ENCODE measurements around the gene PPP2CA.
"Not testable (repeated sequence)": the region's sequence is repeated elsewhere in the genome, so short reads cannot be mapped to it uniquely, and the experiment has no call there.

Gene PPP2CA

DNA sequence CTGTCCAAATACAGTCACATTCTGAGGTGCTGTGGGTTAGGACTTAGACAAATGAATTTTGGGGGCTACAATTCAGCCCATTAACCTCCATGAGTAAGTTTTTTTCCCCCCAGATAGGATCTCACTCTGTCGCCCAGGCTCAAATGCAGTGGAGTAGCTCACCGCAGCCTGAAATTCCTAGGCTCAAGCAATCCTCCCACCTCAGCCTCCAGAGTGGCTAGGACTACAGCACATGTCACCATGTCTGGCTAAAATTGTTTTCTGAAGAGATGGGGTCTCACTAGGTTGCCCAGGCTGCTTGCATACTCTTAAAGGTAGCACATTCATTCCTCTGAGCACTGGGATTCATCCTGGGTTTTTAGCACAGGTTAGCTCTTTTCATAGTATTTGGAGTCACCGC is 22.2 kb downstream of the PPP2CA start:
- DNase-seq (ENCODE audit: low read depth in 2 of 3, low spot score in 1 of 3) = no peak

DNA sequence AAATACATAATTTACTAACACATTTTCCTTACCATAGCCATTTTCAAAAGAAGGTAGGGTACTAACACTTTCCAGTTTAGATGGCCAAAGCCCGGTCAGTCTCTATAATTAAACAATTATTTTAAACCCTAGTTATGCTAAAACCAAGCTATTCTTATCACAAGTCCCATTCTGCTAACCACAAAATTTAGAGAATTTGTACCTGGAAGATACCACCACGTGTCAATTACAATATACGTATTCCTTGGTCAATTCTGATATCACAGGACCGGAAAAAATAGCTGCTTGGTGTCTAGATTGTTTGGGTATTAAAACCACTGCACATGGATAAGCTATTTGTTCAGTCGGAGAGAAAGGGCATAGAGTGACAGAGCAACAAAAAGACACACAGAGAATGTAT is 30.2 kb downstream of the PPP2CA start:
- no peak for DNase-seq (ENCODE audit: low read depth in 2 of 3, low spot score in 1 of 3)

DNA sequence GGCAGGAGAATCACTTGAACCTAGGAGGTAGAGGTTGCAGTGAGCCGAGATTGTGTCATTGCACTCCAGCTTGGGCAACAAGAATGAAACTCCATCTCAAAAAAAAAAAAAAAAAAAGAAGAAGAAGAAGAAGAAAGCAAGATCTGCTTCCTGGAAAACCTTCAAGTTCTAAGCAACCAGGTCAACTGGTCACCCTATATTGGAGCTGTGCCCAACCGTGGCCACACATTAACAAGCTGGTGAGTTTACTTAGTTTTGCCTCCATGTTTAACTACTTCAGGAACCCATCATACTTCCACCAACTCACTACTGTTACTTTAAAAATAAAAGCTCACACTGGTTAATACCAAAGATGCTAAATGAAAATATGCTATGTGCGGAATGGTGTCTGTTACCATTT is 36.8 kb downstream of the PPP2CA start:
- no peak for DNase-seq (ENCODE audit: low read depth in 2 of 3, low spot score in 1 of 3)

DNA sequence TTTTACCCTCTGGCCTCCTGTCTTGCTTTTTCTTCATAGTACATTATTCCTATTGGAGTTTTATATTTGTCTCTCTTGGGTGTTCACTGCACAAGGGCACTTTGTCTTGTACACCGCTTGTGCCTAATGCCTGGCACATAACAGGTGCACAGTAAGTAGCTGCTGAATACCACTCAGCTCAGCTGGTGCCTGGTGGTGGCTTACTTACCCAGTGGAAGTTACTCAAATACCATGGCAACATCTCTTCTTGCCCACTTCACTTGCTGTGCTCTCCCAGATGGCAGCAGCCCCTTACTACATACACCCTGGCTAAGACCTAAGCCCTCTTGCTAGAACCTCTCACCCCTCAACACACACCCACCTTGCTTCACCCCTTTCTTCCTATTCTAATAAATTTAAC is 37.8 kb downstream of the PPP2CA start:
- no peak for DNase-seq (ENCODE audit: low read depth in 2 of 3, low spot score in 1 of 3)

DNA sequence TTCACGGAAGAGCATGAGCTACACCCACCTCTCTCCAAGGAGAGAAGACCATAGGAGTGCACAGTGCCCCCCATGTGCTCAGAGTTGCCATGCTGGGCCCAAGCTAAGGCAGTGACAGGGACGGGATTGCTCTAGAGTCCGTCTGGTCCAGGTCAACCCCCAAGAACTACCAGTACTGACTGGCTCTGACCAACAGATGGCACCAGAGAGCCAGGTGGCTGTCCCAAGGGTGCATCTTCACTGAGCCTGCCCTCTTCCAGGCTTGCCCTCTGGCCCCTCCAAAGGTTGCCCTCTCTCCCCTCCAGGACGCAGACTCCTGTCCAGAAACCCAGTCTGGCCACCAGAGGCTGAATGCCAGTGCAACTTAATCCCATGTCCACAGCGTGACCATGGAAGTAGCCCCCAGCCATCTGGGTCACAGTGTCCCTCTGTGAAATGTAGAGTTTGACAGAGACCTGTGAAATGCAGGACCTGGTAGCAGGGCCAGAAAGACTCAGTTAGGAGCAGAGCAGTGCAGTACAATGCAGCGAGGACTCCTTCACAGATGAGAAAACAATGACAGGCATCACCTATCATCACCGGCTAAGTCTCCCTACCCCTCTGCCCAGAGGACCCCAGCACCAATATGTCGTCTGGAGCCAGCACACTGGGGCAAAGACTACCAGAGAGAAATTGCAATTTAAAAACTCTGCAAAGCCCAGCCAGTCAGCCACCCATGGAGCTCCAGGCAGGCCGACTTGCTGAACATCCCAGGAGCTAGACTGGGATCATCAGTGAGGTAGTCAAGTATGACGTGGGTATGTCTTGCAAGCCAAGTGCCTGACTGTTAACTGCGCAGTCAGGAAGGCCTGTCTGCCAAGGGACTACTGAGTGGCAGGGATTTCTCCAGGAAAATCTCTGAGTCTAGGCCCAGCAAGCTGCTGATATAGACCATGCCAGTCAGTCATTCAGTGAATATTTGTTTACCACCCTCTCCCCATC is 41.4 kb downstream of the PPP2CA start:
- DNase-seq (ENCODE audit: low read depth in 2 of 3, low spot score in 1 of 3) = peak; percentile 67 to 79 (median 69)

DNA sequence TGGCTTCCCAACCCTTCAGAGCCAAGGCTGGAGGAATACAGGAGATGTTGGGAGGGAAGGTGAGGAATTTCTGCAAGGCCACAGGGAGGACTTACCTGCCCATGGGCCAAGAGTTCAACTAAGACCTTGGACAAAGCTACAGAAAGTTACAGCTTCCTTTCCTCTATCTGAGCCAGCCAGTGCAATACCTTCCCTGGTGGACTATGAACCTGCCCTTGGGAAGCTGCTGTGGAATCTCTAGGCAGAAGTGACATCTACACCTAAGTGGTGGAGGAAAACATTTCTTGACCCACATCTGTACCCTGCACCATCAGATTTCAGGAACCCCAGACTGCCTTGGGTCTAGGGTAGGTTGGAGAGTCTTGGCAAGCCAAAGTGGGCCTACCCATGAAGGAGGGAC is 42.4 kb downstream of the PPP2CA start:
- no peak for DNase-seq (ENCODE audit: low read depth in 2 of 3, low spot score in 1 of 3)

DNA sequence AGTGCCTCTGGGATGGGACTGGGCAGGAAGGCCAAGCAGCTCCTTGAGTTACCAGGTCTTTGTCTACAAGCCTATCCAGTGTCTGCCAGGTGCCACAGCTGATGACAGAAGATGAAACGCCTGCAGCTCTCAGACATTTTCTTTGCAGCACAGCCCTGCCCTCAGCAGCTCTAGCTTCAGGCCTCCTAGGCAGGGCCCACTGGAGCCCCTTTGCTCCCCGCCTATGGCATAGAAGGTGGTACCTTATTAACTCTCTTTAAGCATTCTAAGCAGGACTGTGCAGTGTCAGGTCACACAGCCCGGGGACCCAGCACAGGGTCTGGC is 47.8 kb downstream of the PPP2CA start:
- no peak for DNase-seq (ENCODE audit: low read depth in 2 of 3, low spot score in 1 of 3)

DNA sequence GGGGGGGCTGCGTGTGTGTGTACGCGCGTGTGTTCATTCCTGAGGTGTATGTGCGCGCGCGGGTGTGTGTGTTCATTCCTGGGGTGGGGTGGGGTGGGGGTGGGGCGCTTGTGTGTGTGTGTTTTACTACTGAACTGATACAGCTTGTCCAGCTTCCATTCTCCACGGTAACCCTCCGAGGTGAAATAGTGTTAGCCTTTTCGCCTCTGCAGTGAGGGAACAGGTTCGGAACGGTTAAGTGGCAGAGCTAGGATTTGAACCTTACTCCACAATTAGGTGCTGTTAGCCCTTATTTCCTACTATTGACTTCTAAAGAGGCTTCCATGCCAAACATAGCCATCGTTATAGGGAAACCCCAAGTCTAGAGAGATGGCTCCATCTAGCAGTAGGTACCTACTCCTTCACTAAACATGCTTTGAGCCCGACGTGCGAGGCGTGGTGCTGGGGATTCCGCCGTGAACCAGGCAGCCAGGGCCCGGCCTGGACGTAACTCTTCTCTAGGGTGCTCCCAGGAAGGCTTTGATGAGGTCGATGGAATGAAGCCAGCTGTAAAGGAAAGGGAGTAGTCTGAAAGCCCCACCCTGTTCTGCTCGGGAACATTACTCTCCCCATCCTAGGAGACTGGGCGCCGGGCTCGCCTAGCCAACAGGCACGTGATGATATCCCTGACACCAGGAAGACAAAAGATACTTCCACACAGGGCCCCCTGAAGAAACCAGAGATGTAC is 48.3 kb downstream of the PPP2CA start:
- DNase-seq (ENCODE audit: low read depth in 2 of 3, low spot score in 1 of 3) = no peak

DNA sequence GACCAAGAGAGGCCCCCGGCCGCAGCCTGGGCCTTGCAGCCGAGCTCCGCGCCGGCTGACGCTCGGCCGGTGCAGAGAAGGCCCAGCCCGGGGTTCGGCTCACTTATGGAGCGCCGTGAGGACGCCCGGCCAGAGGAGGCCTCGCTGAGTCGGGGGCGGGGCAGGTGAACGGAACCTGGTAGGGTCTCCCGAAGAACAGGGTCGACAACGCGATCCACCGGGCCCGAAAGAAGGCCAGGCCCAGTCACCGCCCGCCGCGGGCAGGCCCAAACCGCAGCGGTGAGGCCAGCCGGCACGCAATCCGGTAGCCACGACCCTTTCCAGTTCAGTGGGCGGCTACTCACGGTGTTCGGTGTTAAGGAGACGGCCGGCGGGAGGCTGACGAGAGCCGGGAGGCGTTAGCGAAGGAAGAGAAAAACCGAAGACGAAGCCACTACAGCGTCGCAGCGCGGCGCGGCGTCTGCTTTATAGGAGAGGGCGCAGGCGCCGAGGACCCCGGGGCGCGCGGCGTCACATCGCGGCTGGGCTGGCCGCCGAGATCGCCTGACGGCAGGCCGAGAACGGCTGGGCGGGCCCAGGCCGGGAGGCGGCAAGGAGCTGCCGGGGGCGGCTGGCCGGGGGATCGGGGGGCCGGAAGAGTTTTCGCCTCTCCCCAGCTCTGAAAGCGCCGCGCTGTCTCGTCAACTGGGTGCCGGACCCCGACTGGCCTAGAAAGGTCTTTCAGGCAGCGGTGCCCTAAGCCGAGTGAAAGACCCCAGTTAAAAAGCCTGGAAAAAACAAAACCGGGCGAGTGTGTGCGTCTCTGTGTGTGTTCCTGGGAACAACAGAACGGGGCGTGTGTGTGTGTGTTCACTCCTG is 49.1 kb downstream of the PPP2CA start, which contains the start of gene SKP1:
Gene SKP1, minus strand, starts transcription at position 440 of the 858 bp plus-strand sequence. CDS start 2,928 bp downstream, outside the sequence.
- peak; percentile 74 to 80 (median 80) for DNase-seq (ENCODE audit: low read depth in 2 of 3, low spot score in 1 of 3)

DNA sequence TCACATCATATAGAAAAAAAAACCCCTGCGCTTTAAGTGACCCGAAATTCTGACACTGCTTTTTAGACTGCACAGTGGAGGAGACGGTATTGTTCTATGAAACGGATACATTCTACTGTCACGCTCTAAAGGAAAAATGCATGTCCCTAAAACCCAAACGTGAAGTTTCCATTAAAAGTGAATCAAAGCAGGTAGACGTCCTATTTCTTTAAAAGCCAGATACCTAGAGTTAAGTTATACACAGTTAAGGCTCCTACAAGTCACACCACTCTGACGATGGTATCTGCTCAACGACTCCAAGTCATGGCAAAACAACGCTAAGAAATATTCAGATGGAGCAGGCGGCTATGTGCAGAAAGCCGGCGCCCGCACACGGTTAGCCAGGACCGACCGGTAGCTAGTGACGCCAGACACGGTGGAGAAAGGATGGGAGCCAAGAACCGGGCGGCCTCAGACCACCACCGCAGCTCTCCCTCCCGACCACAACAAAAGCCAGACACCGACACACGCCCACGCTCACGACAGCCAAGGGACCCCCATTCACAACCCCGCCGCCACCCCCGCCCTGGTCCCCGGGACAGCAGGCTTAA is 49.9 kb downstream of the PPP2CA start:
- DNase-seq (ENCODE audit: low read depth in 2 of 3, low spot score in 1 of 3) = peak in 1 of 3 donors; percentile 23

DNA sequence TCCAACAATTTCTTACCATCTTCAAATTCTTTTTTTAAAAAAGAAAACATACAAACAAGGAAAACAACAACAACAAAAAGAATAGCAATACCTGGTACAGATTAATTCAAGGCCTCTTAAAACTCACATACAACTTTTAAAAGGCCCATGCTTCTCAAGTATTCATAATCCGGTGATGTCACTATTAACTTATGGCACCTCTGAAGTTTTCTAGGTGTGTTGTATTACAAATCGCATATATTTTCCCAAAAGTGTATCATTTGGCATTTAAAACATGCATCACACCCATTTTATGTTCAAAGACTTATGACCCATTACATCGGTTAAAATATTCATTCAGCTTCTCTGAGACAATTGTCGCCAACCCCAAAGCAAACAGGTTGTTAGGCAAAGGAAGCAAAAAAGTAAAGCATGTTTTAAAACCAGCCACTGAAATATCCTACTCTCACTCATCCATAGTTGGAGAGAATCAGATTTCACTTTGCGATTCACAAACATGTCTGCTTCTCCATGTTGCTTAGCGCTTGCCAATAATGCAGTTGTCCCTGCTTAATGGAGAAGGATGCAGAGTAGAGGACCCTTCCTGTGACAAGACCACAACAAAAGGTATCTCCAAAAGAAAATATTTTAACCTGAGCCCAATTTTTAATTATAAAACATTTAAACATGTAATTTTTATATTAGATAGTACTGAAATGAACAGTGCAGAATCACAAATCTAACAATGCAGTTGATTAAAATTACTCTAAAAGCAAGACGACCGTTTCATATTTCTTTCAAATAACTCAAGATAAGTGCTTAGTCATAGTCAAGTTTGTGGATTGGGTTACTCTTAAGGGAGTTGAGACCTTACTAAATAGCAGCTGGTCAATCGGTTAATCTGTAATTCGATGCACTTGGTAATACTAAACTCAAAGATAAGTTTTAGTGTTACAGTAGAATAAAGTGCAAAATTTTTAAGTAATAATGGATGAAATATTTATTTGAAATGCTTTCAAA is 50.7 kb downstream of the PPP2CA start:
- DNase-seq (ENCODE audit: low read depth in 2 of 3, low spot score in 1 of 3) = no peak

DNA sequence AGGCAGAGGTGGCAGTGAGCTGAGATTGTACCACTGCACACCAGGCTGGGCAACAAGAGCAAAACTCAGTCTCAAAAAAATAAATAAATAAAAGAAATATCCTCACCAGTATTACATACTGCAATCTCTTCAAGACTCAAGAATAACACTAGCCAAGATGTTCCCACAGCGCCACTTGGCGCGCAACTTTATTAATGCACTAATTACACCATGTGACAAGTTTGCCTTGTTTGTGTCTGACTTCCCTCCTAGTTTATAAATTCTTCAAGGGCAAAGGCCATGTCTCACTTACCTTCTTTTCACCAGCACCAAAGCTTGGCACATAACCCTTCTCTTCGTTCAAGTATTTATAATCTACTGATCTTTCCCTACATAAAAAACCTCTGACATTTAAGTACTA is 53.9 kb downstream of the PPP2CA start:
- DNase-seq (ENCODE audit: low read depth in 2 of 3, low spot score in 1 of 3) = no peak

DNA sequence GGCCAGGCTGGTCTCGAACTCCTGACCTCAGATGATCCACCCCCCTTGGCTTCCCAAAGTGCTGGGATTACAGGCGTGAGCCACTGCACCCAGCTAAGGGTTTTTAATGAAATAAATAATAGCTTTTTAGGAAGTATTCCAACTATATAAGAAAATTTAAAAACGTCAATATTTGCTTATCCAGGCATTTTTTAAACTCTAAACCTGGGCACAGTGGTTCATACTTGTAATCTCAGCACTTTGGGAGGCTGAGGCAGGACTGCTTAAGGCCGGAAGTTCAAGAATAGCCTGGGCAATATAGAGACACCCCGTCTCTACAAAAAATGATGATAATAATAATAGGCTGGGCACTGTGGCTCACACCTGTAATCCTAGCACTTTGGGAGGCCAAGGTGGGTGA is 63.3 kb downstream of the PPP2CA start:
- no peak for DNase-seq (ENCODE audit: low read depth in 2 of 3, low spot score in 1 of 3)

DNA sequence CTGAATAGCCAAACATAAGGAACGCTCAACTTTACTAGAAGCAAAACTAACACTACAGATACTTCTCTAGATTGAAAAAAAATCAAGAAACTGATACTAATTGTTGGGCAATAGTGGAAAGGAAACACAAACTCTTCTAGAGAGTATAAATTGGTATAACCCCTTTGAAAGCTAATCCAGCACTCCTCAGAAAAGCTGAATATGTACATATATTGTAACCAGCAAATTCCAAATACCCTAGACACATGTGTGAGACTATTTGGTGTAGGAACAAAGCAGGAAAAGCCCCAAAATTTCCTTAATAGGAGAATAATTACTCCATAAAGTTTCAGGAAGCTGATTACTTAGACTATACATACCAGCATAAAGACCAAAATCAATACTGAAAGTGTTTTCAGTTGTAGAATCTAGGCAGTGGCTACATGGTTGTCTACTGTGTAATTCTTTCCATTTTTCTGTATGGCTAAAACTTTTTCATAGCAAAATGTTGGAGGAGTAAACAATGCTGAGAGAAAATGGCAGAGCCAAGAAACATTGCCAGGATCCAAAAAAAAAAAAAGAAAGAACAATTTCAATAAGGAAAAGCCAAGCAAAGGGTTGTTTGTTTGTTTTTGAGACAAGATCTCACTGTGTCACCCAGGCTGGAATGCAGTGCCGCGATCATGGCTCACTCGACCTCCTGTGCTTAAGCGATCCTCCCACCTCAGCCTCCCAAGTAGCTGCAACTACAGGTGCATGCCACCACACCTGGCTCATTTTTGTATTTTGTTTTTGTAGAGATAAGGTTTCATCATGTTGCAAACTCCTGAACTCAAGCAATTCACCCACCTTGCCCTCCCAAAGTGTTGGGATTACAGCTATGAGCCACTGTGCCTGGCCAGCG is 64.1 kb downstream of the PPP2CA start:
- no peak for DNase-seq (ENCODE audit: low read depth in 2 of 3, low spot score in 1 of 3)

DNA sequence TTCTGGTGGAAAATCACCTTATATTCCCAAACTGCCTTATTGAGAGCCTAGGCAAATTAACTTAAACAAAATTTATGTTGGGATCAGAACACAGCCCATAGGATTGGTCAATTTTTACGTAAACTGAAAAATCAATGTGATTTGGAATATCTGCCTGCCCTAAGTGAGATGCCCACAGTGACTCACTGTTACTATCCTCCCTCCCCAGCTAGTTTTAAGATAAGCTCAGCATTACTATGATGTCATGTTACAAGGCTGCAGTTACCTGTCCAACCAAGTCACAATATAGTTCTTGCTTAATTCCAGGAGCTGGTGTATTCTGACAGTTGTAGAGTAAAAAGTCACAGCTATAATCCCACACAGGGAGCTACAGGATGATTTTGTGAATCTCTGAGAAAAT is 72.2 kb downstream of the PPP2CA start:
- DNase-seq (ENCODE audit: low read depth in 2 of 3, low spot score in 1 of 3) = no peak

DNA sequence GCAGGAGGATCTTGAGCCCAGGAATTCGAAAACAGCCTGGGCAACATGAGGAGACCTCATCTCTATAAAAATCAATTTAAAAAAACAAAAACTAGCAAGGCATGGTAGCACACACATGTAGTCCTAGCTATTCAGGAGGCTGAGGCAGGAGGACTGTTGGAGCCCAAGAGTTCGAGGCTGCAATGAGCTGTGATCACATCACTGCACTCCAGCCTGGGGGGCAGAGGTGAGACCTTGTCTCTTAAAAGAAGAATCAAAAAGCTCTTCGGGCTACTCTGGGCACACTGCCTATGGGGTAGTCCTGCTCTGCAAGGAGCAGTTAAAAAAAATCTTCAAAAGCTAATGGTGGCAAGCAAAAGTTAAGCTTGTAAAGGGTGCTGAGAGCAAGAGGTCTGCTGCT is 72.6 kb downstream of the PPP2CA start:
- DNase-seq (ENCODE audit: low read depth in 2 of 3, low spot score in 1 of 3) = no peak

DNA sequence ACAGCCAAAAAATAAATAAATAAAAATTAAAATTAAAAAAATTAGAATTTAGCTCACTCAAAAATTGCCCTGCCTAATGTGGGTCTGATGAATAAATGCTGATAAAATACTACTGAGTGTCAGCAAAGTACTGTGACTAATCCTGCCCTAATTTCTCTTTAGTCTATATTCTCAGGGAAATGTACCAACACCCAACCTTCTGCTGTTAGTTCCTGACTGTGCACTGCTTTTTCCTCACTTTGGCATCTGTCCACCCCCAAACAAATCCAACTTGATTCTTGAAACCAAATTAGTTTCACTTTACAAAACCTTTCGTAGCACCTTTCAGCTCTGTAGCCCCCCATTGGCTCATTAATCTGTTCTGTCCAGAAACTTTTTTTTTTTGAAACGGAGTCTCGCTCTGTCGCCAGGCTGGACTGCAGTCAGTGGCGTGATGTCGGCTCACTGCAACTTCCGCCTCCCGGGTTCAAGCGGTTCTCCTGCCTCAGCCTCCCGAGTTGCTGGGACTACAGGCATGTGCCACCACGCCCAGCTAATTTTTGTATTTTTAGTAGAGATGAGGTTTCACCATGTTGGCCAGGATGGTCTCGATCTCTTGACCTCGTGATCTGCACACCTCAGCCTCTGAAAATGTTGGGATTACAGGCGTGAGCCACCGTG is 73.6 kb downstream of the PPP2CA start:
- not testable (repeated sequence) for DNase-seq (ENCODE audit: low read depth in 2 of 3, low spot score in 1 of 3)

DNA sequence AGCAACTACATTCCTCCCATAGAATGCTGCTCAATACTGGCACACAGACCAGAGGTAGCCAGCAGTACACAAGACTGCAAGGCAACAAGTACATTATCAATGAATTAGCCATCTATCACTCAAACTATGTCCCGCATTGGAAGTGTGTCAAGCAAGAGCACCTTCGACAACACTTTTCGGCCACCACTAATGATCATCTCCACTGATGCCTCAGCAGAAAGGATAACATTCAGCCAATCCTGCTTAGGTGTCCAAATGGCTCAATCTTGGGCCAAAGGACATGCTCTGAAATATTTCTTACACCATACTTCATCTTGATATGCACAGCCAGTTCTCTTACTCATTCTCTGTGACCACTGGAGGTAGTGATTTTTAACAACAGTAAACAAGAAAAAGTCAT is 74.2 kb downstream of the PPP2CA start:
- no peak for DNase-seq (ENCODE audit: low read depth in 2 of 3, low spot score in 1 of 3)
